HG02642 (cell line): ENCODE results near the gene GALNTL6.
A peak's percentile ranks its signal among the peaks of the same experiment; 100 is the strongest.

ENCODE experiments used
- ATAC-seq: cut with Tn5 transposase; IDR thresholded peaks from one replicate; pipeline ENCODE4 v1.9.1; 2021; ENCODE audit warnings: mild to moderate bottlenecking; ENCODE audit not compliant: unreplicated experiment, poor library complexity

GALNTL6 gene

DNA sequence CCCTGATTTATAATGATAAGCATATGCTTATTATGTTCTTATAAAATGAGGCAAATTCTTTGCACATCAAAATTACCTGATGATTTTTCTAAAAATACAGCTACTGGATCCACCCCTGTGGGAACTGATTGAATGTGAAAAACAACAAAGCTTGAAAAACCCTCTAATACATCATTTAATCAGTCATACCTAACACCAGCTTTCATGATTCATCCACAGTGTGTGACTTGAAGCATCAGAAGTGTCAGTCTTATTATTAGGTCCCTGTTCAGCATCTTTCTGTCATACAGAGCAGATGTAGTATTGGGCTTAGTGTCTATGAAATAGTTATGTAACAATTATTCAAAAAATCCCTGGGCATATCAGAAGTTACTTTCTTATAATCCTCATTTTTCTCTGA is 684.1 kb downstream of the GALNTL6 start:
- ATAC-seq = no peak

DNA sequence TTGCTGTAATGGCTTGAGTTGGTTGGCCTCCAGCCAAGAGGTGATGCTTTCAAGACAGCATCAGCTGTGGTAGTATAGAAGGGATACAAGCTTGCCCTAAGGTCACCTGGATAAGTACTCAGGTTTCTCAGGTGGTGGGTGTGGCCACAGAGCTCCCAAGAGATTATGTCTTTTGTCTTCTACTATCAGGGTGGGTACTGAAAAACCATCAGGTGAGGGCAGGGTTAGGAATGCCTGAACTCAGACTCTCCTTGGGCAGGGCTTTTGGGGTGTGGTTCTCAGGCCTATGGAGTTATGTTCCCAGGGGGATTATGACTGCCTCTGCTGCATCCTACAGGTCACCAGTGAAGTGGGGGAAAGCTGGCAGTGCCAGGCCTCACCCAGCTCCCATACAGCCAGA is 700.8 kb downstream of the GALNTL6 start:
- ATAC-seq = no peak

DNA sequence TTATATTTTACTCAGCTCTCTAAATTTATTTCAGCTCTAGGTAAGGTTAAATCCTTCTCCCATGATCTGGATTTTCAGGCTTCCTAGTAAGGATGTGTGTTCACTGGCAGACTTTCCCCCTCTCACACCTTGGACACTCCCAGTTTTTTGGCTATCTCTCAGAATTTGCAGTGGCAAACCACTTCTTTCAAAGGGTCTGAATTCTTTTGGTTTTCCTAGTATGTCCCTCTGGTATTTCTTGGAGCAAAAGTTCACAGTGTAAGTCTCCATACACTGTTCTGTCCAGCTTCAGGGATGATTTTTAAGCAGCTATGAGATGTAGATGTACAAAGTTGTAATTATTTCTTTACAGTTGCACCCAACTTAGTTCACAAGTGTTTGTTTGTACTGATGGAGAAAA is 701.6 kb downstream of the GALNTL6 start:
- ATAC-seq = no peak

DNA sequence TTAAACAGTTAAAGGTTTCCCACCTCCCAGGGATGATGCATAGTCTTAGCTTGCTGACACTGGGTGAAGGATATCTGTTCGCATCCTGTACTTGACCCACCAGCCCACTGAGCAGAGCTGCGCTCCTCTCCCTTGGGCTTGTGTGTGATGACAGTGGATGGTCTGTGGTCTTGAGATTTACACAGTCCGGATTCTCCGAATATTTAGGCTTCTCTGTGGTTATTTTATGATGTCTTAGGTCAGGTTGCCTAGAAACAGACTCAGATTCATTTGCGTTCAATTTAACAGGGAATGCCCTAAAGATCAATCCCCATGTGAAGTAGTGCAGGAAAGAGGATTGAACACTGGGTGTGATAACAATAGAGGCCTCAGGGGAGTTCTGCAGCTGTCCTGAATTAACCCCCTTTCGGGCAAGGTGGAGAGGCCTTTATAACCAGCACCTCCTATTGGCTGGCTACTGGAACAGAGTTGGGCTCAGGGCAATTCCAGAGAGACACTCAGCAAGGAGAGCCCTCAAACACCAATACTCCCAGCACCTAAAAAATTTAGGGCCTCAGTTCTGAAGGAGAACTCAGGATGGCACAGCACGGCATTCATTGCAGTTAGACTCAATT is 702.2 kb downstream of the GALNTL6 start:
- ATAC-seq = no peak

DNA sequence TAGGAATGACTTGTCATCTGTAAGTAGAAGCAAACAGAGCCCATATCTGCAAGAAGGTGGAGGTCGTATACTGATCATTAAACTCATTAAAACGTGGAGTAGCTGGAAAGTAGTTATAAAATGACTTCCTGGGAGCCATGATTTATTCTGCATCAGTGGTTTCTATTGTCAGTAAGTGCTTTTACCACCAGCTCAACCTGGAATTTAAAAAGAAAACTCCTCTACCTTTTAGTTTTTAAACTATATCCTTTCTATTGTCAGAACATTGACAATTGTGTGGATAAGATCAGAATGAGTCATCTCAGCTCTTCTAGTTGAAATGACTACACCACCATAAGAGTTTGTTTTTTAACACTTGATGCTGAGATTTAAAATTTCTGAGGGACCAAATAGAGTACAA is 704.2 kb downstream of the GALNTL6 start:
- no peak for ATAC-seq

DNA sequence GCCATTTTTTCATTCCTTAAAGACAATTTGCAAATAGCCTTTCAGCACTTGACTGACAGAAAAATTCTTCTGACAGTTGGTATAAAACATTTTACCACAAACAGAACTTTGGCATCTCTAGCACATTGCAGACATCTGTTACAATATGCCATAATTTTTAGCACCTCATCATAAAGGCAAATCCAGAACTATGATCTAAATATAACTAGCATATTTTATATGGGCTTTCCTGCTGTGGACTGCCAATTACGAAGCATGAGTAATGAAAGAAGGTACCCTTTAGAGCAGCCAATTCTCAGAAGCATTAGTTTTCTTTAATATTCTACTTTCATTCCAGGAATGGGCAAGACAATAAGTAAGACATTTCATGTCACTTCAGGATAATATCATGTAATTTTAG is 708.0 kb downstream of the GALNTL6 start:
- no peak for ATAC-seq

DNA sequence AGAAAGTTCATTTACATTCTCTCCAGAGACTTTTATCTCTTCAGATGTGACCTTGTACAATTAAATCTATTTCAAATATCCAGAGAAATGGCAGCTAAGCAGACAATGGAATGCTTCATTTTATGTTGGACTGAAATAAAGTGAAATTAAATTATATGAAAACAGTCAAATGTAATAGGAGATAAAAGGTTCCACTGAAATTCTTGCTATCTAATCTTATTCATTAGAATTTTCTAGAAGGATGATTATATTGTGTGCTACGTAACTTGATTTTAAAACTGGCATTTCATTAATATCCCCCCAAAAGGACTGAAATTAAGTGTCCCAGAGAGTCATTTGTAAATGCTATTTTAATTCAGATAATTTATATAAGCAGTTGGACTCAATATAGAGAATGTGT is 708.5 kb downstream of the GALNTL6 start:
- no peak for ATAC-seq

DNA sequence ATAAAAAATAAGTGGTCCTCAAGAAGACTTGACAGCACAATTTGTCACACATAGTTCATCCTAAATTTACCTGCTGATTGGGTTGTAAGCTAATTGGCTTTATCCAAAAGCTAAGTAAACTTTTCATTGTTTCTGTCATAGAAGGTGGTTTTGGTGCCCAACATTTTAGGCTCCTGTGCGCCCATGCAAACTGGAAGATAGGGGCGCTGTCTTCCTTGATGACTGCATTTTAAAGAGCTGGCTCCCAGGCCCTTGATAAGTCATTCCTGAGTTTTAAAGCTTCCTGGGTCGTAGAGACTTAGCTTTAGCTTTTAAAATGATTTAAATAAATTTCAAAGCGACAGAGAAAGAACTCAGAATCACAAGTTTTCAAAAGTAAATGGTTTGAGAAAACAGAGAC is 730.0 kb downstream of the GALNTL6 start:
- ATAC-seq = no peak

DNA sequence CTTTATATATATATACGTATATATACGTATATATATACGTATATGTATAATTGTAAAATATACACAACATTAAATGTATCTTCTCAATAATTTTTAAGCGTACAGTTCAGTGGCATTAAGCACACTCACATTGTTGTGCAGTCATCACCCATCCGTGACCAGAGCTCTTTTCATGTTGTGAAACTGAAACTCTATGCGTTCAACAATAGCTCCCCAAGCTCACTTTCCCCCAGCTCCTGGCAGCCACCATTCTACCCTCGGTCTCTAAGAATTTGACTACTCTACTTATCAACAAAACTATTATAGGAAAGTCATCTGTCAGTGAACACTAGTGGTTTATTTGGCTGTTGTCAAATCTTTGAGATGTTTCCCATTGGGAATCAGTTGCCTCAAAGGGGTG is 733.6 kb downstream of the GALNTL6 start:
- ATAC-seq = peak; percentile 81

DNA sequence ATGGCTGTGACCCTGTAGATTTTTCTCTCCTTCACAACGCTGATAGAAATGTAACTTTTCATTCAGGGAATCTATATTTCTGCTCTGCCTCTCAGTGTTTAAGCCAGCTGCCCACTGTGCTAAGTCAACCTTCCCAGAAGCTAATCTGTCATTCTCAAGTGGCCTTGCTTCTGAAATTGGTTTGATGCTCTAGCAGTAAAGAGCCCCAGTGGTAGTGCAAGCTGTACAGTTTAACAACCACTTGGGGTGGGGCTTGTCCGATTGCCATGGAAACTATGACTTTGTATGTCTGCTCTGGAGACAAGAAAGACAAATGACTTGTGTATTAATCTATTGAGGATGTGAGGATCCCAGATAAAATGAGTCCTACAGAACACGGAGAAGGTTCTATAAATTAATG is 734.5 kb downstream of the GALNTL6 start:
- no peak for ATAC-seq

DNA sequence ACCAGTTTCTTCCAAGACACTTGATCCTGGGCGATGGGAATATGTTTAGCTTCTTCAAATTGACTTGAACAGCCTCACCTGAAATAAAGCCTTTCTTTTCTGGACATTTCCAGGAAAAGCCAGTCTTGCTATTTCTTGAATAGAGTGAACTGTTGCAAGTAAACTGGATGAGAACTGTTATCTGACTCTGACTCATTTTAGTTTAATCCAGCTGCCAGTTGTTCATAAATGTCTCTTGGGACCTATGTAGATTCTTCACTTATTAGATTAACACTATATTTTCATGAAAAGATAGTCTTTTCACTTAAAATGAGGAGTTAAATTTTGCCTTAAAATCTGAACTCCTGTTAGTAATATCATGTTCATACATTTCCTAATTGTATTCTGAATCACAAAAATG is 740.0 kb downstream of the GALNTL6 start:
- no peak for ATAC-seq

DNA sequence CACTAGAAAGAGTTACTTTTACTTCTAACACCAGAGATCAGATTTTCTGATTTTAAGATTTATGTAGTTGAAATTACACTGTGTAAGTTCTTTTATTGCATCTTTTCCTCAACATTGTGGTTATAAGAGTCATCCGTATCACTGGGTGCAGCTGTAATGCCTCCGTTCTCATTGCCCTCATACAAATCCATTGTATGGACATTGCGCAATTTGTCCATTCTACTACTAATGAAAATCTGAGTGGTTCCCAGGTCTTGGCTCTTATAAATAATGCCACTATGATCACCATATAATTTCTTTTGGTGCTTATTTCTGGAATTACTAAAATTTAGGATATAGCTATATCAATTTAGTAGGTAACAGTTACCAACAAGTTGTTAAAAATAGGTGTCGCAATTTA is 741.4 kb downstream of the GALNTL6 start:
- ATAC-seq = no peak

DNA sequence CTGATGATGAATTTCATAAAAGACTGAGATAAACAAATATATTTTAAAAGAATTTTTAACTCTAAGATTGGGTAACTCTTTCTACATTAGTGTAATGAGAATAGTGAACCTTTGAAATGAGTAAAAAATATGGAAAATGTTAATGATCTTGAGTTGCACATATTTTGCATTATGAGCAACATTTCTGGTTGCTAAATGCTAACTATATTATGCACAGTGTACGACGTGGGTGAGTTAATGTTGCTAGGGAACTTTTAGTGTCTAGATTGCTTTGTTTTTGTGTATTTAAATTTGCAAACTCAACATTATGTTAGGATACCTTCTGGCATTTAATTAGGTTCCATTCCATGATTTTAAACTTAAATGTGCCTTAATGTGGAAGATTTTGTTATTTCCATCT is 742.5 kb downstream of the GALNTL6 start:
- no peak for ATAC-seq

DNA sequence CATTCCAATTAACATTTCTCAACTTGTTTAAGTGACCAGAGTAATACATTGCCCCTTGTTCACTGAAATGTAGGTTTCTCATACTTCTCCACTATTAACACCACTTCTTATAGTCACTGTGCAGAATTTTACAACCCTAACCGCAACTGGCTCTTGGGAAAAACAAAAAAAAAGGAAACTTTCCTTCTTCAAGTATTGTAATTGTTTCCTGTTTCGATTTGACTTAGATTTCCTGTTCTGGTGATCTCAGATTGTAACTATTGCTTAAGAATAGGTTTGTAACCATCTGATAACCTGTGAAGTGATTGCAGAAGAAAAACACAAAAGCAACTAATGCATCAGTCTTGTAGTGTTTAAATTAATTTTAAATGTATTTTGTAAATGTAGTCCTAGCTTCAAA is 760.7 kb downstream of the GALNTL6 start:
- ATAC-seq = no peak

DNA sequence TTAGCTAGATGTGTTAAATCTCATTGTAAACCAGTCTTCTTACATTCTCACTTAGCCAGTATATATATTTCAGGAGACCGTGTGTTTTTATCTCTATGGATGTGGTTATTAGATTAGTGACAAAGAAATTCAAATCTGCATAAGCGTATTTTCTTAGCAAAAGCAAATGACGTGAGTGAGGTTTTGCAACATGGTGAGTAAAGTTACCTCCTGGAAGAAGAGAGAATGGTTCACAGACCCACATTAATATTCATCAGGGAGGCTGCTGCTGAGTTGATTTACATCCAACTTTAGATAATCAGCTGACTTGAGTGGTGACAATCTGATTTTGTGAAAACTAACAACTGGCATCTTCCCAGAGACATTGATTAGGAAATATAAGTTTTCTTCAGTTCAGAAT is 765.5 kb downstream of the GALNTL6 start:
- ATAC-seq = no peak

DNA sequence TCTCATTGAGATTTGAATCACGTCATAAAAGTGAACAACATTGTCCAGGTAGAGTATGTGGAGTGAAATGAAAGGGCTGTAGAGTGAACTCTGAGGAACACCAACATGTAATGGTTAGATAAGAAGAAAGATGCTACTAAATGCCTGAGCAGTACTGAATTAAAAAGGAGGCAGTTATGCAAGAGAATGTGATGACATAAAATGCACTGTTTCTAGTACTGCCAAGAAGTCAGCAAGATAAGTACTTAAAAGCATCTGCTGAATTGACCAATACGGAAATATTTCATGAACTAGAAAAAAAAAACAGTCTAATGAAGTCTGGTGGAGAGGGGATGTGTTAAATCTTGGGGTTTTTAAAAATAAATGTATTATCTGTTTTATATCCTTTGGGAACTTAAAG is 771.6 kb downstream of the GALNTL6 start:
- ATAC-seq = no peak

DNA sequence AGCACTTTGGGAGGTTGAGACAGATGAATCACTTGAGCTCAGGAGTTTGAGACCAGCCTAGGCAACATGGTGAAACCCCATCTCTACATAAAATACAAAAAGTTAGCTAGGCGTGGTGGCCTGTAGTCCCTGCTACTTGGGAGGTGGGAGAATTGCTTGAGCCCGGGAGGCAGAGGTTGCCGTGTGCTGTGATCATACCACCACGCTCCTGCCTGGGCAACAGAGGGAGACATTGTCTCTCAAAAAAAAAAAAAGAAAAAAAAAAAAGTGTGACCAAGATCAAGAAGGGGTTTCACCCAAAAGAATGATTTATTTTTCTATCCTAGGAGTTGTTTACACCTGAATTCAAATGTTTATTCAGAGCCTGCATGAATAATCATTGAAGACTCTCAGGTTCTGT is 783.0 kb downstream of the GALNTL6 start:
- no peak for ATAC-seq

DNA sequence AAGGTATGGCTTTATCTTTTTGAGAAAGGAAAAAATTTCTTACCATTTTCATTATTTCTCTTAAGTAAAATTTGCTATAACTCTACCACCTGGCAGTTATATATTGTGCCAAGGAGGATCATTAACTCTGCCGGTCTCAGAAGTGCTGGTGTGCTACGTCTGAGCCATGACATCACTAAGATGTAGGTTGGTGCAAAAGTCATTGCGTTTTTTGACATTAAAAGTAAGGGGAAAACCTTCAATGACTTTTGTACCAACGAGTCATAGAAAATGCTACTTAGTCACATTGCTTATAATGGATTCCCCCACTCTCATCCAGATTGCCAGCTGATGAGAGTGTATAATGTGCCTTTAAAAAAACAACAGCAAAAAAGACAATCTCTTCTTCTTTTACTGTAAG is 786.4 kb downstream of the GALNTL6 start:
- no peak for ATAC-seq

DNA sequence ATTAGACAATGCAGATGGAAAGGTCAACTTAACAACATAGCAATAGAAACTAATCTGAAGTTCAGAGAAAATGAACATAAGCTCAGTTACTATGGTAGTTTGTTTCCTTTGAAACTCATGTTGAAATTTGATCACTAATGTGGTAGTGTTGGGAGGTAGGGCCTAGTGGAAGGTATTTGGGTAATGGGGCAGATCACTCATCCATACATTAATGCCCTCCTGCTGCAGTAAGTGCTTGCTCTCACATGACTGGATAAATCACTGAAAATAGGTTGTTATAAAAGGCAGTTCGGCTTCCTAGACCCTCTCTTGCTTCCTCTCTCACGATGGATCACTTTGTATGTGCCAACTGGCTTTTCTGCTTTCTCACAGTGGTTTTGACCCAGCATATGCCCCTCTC is 788.0 kb downstream of the GALNTL6 start:
- no peak for ATAC-seq

DNA sequence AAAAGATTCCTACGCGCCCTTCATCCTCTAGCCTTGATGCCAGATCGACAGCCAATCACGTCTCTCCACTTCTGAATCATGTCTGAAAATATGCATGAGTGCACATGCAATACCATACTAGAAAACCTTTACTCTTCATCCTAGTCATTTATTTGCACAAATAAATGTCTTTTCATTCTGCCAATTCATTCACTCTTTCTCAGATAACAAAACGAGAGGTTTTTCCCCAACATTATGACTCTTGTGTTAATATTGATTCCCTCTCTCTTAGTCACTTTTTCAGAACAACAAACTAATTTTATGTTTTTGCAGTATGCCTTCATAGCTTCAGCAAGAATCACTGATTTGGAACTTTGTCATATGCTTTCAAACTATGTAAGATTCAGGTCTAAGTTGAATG is 806.0 kb downstream of the GALNTL6 start:
- ATAC-seq = no peak

DNA sequence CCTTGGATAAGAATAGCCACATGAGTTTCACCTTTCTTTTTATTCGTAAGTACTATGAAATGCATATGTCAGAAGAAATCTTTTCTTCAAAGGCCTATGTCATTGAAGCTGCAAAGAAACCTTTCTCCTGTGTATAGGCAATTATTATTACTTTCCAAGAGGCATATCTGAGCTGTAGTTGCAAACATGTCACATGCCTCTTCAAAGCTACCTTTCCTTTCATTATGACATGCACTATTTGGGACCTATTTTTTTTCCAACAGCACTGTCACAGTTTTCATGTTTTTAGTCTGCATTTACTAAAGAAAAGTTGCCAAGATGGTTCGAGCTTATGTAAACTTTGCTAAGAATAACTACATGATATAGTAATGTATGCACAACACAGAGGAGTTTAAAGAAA is 806.6 kb downstream of the GALNTL6 start:
- no peak for ATAC-seq

DNA sequence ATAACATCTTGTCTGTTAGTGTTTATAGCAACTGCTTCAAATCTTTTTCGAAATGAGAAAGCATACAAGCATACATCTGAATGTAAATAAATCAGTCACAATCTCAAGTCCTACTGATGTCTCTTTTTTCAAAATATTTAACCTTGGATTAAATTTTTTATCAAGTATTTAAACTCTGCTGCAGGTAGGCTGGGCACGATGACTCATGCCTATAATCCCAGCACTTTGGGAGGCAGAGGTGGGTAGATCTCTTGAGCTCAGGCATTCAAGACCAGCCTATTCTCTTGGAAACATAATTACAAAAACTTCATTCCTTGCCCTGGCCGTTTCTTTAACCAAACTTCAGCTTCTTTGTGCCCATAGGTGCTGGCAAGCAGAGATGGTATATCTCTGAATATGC is 815.1 kb downstream of the GALNTL6 start:
- no peak for ATAC-seq

DNA sequence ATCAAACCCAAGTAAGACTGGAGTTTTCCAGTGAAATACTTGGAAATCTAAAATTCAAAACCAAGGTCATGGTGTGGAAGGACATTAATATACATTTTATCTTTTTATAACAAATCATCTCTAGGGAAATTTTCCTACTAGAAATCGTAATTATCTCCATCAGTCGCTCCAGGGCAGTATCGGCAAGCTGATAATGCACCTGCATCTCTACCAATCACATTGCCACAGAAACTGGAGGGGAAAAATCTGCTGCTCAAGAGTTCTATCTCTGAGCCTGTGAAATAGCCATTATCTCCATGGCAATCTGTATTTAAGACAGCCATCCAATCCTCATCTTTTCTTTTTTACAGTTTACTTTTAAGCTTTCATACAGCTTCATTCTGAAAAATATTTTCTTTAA is 817.1 kb downstream of the GALNTL6 start:
- ATAC-seq = no peak
